Lower leg skin (tissue), 4 donors: Measurements from ENCODE around the gene YY1. TPM values are rescaled to one million over a fixed set of nuclear protein-coding genes. Genes with fewer than 3 reads are reported as not detected.

Source experiments
- DNase-seq, 2 donors: peaks; one replicate each; pipeline ENCODE4 v3.0.0-alpha.2; 2019; ENCODE audit warnings: low spot score in 2 of 2
- H3K4me3 ChIP-seq: fragments of 200-600 bp; sonication (generic); 2 replicates; pipeline ENCODE4 v1.5.1; 2017; ENCODE audit warnings: mild to moderate bottlenecking, low read depth; ENCODE audit not compliant: poor library complexity, severe bottlenecking
- CTCF ChIP-seq, 3 donors: fragments of 450-650 bp; IDR thresholded peaks; one replicate each; pipeline ENCODE4 v1.5.1; 2016; ENCODE audit warnings: antibody characterized with exemption in 3 of 3, mild to moderate bottlenecking in 3 of 3, moderate library complexity in 2 of 3
- POLR2A ChIP-seq, 2 donors: fragments of 450-650 bp; IDR thresholded peaks; one replicate each; pipeline ENCODE4 v1.6.1; 2016 to 2017; ENCODE audit warnings: antibody characterized with exemption in 2 of 2, mild to moderate bottlenecking in 1 of 2, moderate library complexity in 1 of 2
- WGBS, 2 donors: methylation state at CpG; one replicate each; pipeline ENCODE4 v1.1.5; 2018; 5-methylcytosine and 5-hydroxymethylcytosine counted together
- intact Hi-C: fragments of 100-400 bp; cut with DNase I; formaldehyde crosslinking; loops from one replicate; pipeline ENCODE4 v1.15.0; 2023; ENCODE audit warnings: low total_unique reads
- total RNA-seq, 4 donors: library from RNA; depleted of rRNA; stranded (reverse); fragments of >200 nt; gene quantifications; one replicate each; pipeline ENCODE4 v1.1.0, GENCODE V29; 2016

The YY1 gene
- total RNA-seq, 4 donors from 2014 or later, result 46.7 to 61.5 (median 52.4) TPM

- no peak for DNase-seq
- TF ChIP-seq POLR2A (IDR thresholded peaks at IDR 0.05) (no peak), CTCF (IDR thresholded peaks at IDR 0.05) (no peak)
- 79 to 89% methylated on average over 7 of the region's 7 CpGs for WGBS, 2 donors
- intact Hi-C loops, result no loop called here
- no peak overlapping the region for H3K4me3 ChIP-seq
Measured at GRCh38 chr14:100212476-100213333, 26.2 kb upstream of the YY1 start.

GRCh38 chr14:100213587-100213955, 25.4 kb upstream of the YY1 start:
- no peak for TF ChIP-seq POLR2A (IDR thresholded peaks at IDR 0.05)
- TF ChIP-seq CTCF (IDR thresholded peaks at IDR 0.05), result no peak
- intact Hi-C loops, result no loop called here
- no peak for DNase-seq
- 34 to 42% methylated on average over 15 of the region's 15 CpGs for WGBS, 2 donors
- H3K4me3 ChIP-seq, result peak overlapping the region; percentile 77

- TF ChIP-seq CTCF (IDR thresholded peaks at IDR 0.05) (peak in 1 of 3 donors; percentile 19), POLR2A (IDR thresholded peaks at IDR 0.05) (peak in 1 of 2 donors; percentile 63)
- DNase-seq, result peak; percentile 87 to 98
- intact Hi-C loops, result no loop called here
- WGBS, 2 donors, result 1 to 2% methylated on average over 34 to 67 of the region's 90 CpGs
- peak overlapping the region; percentile 77 for H3K4me3 ChIP-seq
Measured at GRCh38 chr14:100213956-100214769, 24.8 kb upstream of the YY1 start.

- DNase-seq, result no peak
- 17 to 25% methylated on average over 12 of the region's 12 CpGs for WGBS, 2 donors
- intact Hi-C loops, result no loop called here
- H3K4me3 ChIP-seq, result no peak overlapping the region
- TF ChIP-seq POLR2A (IDR thresholded peaks at IDR 0.05) (no peak), CTCF (IDR thresholded peaks at IDR 0.05) (no peak)
Measured at GRCh38 chr14:100214770-100215083, 24.2 kb upstream of the YY1 start.

GRCh38 chr14:100215330-100215885, 23.5 kb upstream of the YY1 start:
- intact Hi-C loops, result no loop called here
- no peak for TF ChIP-seq POLR2A (IDR thresholded peaks at IDR 0.05)
- TF ChIP-seq CTCF (IDR thresholded peaks at IDR 0.05), result no peak
- no peak for DNase-seq

More at GRCh38 chr14:100215330-100215885, 23.5 kb upstream of the YY1 start:
- 86 to 91% methylated on average over 12 of the region's 12 CpGs for WGBS, 2 donors
- no peak overlapping the region for H3K4me3 ChIP-seq
